RPMI7951 (cell line): Measurements from ENCODE around the gene PLXNC1. TPM values are rescaled to one million over a fixed set of nuclear protein-coding genes. Genes with fewer than 3 reads are reported as not detected.
A peak's percentile ranks its signal among the peaks of the same experiment; 100 is the strongest.

Experiments
- DNase-seq: peaks from one replicate; pipeline ENCODE4 v3.0.0-alpha.2; 2012; ENCODE audit warnings: low read depth
- total RNA-seq: library from RNA; depleted of rRNA; stranded (reverse); fragments of >200 nt; shearing (Covaris generic); gene quantifications from 2 replicates; pipeline ENCODE4 v1.2.3, GENCODE V29; 2014; rRNA removed

The PLXNC1 gene
- total RNA-seq, result 0.10 and 0.24 TPM in 2 replicates

DNA sequence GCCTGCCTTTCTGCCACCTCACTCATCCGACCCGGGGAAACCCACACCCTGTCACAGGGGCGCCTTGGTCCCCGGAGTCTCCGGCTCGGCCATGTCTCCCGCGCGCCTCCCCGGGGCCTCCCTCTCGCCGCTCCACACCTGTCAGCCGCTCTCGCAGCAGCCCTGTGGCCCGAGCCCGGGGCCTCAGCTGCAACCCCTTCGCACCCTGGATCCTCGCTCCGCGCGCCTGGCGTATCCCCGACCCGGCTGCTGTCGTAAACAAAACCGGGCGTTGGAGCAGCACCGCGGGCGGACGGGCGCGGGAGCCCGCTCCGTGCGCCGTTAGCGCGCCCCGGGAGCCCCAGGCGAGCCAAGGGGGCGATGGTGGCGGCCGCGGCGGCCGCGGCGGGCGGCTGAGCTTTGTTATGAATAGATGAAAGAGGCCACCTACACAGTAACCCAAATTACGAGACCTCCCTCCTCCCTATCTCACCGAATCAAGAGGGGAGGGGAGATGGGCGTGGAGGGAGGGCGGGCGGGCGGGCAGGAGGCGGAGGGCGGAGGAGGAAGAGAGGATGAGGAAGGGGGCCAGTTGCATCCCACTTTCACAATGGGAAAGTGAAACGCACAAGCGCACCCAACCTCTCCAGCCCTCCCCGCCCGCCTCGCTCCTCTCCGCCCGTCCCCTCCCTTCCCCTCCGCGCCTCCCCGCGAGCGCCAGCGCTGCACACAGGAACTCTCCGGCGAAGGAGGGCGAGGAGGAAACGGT, at the start of gene PLXNC1:
TSS of gene PLXNC1 (plus strand) at position 587 of the 748 bp plus-strand sequence. CDS start 395 bp downstream, outside the sequence.
- peak; percentile 12 for DNase-seq

DNA sequence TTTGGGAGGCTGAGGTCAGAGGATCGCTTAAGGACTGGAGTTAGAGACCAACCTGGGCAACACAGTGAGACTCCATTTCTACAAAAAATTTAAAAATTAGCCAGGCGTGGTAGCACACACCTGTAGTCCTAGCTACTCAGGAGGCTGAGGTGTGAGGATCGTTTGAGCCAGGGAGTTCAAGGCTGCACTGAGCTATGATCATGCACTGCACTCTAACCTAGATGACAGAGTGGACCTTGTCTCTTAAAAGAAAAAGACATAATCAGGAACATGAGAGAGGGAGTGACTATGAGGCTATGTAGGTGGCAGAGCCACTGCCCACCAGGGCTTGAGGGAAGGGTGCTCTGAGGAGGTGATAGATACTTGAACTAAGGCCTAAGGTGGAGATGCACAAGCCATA, 49.2 kb upstream of the PLXNC1 start:
- no peak for DNase-seq

DNA sequence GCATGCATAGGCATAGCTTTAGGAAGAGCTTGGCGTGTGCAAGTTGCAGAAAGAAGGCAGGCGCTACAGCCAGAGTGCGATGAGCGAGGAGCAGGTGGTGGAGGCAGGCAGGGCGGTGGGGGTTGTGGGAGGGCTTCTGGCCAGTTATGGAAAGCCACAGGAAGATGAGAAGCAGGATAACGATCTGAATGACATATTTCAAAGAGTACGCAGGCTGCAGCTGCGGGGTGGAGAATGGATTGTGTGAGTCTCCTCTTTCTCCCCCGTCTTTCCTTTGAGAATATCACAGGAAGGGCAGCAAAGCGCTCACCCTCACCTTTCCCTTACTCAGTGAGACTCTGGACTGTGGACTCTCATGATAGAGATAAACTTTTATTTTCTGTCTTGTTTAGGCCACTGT, 48.7 kb upstream of the PLXNC1 start:
- peak; percentile 24 for DNase-seq

DNA sequence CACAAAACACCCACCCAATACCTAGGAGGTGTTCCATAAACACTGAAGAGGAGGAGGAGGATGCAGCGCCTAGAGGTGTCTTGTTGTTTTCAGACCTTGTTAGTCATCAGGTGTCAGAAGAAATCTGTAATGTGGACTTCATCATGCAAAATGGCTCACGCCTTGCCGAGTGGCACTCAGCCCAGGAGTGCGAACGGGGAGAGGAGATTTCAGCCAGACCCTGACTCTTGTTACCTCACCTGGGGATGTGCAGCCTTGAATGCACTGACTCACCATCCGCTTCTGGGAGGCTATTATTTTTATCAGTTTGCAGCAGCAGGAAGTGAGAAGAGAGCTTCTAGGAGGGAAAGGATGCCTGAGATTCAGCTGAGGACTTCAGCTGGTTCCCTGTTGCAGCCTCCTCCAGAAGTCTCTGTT, 48.2 kb upstream of the PLXNC1 start:
- DNase-seq, result no peak

DNA sequence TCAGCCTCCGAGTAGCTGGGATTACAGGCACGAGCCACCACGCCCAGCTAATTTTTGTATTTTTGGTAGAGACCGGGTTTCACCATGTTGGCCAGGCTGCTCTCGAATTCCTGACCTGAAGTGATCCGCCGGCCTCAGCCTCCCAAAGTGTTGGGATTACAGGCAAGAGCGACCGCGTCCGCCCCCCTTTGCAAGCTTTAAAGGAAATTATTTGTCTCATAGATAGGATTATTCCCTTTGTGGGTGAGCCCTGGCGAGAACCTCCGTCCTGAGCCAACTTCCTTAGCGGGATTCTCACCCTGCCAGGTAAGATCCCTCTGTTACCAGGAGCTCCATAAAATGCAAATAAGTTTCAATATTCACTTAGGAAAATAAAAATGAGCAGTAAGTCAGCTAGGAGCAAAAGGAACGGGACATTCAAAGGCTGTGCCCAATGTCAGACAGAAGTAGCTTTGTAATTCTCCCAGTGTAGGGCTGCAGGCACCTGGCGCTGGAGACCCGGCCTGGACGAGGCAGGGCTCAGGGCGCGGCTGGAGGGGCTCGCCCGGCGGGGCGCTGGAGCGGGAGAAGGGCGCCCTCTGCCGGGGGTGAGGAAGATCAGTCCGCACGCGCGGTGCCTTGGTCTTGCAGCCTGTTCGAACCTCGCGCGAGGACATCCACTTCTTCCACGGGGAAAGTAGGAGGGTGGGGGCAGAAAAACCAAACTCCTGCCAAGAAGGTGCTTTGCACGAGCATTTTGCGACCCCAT, 47.2 kb upstream of the PLXNC1 start:
- peak; percentile 58 for DNase-seq

DNA sequence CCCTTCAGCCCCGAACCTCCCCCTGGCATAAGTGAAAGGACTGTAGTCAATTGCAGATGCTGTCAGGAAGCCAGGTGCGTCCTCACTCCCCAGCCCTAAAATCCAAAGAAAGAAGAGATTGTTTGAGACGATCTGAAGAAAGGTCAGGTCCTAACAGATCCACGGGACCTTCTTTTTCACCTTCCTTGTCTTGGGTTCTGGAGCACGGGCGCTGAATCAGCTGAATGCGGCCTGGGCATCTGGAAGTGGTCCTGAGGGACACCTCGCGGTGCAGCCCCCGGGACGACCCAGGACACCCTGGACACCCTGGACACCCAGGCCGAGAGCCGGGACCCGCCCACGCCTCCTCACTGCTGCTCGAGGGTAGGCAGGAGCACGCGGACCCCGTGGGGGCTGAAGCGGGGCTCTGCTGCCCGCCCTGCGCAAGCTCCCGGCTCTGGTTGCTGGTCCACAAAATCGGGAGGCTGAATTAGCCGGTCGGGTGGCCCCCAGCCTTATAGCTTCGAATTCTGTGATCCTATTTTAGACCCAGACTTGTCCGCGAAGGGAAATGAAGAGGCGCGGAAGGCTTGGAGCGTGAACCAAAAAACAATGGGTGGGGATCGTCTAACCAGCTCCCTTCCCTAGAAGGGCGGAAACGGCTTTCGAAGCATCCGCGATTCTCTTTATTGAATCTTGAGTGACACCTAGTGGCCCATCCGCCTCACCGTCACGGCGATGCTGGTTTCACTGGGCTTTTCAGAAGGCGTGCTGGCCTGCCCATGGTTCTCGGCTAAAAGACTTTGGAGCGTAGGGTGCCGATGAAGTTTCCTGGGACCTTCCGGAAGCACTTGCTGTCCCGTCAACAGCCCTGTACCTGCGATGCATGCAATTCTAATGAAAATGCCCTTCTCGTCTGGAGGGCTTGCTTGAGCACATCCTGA, 46.4 kb upstream of the PLXNC1 start:
- peak; percentile 78 for DNase-seq

DNA sequence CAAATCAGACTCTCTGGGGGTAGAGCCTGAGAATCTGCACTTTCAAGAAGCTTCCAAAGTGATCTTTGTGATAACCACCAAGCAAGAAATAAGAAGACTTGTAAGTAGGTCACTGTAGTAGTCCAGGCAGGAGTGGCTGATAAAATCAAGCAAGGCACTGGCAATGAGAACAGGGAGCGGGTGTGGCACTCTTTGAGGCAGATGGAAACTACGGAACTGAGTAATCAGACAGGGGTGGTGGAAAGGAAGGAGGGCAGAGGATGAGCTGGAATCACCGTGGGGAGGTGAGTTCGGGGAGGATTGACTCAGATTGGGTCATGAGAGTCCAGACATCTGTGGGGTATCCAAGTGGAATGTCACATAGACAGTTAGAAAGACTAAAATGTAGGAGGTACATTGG, 44.4 kb upstream of the PLXNC1 start:
- peak; percentile 41 for DNase-seq

DNA sequence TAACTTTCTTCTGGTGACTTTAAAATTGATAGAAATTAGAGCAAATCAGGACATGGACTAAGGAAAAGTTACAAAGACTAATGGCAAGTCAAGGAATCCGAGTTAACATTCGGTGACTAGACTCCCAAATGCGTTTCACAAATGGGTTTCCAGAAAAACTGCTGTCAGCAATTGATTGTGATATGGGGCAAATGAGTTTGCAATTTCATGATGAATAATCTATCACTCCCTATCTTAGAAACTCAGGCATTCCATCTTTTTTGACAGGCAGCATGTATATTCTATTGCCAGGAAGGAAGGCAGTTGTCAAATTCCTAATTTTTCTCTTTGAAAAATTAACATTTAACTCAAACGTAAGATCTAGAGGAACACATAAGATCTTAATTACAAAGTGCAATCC, 40.5 kb upstream of the PLXNC1 start:
- no peak for DNase-seq

DNA sequence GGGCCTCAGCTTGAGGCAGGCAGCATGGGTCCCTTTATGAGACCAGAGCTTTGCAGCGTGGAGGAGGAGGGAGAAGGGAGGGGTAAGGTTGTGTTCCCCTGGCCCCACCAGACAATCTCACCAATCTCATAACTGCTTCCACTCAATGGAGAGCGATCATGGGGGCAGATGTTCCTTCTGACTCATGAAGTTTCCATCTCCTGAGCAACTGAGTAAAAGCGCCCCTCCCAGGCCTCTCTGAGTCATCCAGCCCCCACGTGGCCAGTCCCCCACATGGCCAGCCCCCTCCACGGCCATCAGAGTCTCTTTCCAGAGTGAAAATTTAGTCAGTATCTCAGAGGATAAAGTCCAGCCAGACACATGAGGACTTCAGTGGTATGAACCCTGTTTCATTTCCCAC, 39.2 kb upstream of the PLXNC1 start:
- DNase-seq, result peak; percentile 73

DNA sequence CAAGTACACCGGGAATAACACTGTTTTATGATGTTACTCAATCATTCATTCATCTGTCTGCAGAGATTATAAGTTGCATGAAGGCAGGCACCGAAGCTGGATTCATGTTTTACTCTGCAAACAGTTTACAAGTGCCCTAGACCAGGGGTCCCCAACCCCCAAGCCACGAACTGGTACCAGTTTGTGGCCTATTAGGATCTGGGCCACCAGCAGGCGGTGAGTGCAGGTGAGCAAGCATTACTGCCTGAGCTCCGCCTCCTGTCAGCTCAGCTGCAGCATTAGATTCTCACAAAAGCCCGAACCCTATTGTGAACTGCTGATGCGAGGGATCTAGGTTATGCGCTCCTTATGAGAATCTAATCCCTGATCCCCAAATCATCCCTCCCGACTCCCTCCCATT, 38.1 kb upstream of the PLXNC1 start:
- DNase-seq, result no peak

DNA sequence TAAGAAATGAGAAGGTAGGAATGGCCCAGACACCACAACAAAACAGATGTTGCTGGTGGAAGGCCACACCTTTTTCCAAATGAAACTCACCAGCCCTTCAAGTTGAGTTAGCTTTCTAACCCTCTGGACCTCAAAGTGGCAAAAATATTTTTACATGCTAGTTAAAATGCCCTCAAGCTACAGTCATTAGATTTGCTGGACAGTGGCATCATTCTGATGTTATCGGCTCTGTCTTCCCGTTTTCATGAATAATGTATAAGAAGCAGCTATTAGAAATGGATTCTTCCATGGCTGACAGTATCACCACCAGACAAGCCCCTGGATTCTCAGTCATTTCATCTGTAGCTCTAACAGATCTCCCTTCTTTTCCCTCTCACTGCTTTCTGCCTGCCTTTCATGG, 37.1 kb upstream of the PLXNC1 start:
- no peak for DNase-seq

DNA sequence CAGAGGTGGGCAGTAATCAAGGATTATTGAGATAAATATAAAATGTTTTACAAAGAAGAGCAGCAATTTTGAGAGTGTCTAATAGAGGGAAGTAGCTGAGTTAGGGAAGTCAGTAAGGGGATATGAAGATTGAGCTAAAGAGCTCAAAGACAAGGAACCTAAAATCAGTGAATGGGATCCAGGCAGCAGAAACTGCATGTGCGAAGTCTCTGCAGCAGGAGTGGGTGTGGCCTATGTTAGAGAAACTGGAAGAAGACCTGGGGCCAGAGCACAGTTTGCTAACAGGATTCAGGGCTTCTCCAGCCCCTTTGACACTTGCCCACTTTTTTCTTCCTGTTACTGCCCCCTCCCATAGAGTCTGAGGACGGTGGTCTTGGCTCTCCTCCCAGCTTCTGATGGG, 36.3 kb upstream of the PLXNC1 start:
- no peak for DNase-seq

DNA sequence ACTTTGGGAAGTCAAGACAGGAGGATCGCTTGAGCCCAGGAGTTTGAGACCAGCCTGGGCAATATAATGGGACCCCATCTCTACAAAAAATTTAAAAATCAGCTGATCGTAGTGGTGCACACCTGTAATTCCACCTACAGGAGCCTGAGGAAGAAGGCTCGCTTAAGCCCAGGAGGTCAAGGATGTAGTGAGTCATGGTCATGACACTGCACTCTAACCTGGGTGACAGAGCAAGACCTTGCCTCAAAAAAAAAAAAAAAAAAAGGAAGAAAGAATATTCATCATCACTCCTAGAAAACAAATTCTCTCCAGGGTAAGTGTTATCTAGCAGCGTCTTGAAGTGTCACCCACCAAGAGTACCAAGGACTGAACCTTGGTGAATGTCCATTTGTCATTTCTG, 34.2 kb upstream of the PLXNC1 start:
- DNase-seq, result no peak

DNA sequence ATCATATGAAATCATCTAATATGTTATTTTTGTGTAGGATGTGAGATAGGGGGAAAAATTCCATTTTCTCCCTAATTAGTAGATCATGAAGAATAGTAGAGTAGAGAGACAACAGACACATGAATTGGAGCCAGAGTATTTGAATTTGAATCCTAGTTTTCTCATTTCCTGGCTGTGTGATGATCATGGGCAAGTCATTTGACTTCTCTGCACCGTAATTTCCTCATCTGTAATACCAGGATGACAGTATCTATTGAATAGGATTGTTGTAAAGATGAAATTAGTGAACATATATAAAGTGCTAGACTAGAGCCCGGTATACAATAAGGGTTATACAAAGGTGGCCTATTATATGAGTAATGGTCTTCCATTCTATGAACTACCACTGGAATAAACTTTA, 32.2 kb upstream of the PLXNC1 start:
- DNase-seq, result no peak

DNA sequence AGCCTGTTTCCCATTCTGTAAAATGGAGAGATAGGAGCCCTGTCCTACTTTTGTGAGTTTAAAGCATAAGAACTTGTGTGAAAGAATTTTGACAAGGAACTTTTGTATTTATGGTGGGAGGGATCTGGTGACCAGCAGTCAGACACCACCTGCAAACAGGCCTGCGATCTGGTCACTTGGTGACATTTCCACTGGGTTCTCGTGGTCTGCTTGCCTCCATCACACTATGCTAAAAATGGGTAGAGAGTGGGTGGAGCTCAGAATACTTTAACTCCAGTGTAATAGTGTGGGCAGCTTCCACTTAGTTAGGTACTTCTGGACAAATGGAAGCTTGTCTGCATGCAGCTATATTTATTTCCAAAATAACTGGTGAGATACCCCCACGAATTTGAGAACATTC, 26.5 kb upstream of the PLXNC1 start:
- DNase-seq, result no peak

DNA sequence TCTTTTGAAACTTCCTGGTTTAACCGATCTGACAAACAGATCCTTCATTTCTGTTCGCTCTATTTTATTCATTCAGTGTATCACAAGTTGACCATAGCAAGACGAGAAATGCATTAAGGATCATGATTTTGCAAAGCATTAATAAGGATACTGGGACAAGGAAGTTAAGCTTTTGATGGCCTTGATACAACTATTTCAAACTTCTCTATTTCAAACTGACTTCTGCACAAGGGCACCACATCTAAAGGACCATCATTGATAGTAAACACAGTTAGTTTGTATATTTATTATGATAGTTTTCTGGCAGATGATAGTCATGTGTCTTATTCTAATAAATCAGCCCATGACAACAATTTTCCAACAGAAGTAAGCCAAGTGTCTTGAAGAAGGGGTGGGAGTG, 25.8 kb upstream of the PLXNC1 start:
- DNase-seq, result no peak

DNA sequence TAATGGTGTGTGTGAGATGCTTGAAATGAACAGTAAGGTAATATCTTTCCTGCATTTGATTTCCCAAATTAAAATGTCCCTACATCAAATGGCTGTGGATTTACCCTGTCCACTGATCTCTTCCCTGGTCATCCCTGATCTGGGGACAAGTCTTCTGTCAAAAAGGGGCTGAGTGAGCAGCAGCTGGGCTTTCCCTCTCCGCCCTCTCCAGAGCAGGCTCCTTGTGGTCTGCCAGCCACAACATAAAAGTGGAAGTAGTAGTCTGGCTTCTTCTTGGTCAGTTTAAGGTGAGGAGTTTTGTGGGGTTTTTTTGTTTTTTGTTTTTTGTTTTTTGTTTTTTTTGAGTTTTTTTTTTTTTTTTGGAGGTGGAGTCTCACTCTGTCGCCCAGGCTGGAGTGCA, 25.2 kb upstream of the PLXNC1 start:
- no peak for DNase-seq

DNA sequence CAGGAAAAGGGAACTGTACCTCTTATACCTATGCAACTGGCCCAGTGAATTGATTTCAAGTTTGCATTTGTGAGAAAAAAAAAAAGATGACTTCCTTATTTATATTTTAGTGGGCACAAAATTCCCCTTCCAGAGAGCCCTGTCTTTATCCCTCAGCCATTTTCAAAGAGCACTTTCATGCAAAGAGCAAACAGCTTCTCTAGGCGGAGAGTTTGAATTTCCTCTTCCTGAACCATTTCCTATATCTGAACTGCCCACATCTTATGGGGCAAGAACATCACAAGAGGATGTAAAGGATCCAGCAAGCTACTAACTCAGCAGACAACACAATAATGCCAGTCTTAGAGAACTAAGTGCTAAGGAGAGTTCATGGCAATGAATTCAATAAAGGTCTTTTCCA, 22.3 kb upstream of the PLXNC1 start:
- no peak for DNase-seq

DNA sequence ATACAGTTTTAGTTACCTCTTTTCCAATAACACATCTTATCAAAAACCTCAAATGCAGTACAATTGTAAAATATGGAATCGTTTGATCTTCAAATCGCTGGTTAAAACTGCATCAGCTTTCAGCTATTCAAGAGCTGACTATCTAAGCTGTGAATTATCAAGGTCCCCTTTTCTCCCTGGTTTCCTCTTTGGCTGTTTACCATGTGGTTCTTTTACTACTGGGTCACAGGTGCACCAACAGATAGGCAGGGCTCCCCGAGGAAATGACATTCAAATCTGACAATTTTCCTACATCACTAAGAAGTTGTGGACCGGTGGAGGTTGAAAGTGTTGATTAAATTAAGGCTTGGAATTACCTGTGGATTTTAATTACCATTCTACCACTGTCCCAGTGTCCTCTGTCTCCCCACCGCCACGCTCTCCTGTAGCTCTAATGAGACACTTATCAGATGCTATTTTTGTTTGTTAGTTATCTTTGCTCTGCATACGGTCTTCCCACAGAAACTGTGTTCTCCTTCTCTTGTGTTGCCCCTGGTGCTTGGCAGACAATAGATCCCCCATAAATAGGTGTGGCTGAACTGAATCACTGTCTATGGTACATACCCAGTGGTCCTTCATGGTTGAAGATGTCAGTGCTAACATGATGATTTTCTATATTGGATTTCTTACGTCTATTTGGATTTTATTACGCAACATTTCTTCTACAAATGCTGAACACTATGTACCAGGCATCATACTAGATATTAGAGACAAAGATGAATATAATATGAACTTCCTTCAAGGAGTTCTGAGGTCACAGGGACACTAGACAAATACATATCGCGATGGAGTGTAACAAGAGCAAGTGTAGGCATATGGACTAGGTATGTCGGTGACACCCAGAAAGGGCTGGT, 20.9 kb upstream of the PLXNC1 start:
- no peak for DNase-seq

DNA sequence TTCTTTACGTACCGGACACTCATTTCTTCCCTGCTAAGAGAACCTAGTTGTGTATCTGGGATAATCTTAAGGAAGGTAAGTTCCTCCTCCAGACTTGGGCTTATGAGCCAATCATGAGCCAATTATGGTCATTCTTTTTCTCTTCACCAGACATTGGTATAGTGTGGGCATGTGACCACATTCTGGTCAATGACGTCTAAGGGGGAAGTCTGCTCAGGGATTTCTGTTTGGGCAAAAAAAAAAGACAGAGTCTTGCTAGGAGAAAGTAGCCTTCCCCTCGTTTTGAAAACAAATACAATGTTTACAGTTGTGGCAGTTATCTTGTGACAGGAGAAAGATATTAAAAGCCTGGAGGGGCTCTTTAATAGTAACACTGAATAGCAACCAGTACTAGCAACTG, 20.1 kb upstream of the PLXNC1 start:
- DNase-seq, result no peak
